ENCODE results near the gene STPG1. TPM values are rescaled to one million over a fixed set of nuclear protein-coding genes. Genes with fewer than 3 reads are reported as not detected.

Gene STPG1
- polyA plus RNA-seq, 5 donors, result 7.4 to 11.0 (median 8.9) TPM

DNA sequence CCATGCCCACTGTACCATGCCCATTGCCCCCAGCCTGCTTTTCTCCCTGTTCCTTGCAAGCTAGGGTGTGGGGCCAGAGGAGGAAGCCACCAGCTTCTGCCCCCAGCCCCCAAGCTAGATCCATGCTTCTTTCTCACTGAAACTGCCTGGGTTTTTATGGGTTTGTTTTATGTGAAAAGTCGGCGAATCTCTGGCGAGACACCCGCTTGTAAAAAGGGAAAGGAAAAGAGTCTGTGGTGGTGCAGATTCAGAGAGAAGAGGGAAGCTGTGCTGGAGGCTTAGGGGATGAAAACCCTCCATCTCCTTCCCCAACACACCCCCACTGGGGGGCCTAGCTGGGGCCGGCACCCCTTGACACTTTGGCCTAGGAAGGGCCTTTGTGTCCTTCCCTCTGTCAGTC lies 68.2 kb downstream of the STPG1 start:
- no peak for DNase-seq

DNA sequence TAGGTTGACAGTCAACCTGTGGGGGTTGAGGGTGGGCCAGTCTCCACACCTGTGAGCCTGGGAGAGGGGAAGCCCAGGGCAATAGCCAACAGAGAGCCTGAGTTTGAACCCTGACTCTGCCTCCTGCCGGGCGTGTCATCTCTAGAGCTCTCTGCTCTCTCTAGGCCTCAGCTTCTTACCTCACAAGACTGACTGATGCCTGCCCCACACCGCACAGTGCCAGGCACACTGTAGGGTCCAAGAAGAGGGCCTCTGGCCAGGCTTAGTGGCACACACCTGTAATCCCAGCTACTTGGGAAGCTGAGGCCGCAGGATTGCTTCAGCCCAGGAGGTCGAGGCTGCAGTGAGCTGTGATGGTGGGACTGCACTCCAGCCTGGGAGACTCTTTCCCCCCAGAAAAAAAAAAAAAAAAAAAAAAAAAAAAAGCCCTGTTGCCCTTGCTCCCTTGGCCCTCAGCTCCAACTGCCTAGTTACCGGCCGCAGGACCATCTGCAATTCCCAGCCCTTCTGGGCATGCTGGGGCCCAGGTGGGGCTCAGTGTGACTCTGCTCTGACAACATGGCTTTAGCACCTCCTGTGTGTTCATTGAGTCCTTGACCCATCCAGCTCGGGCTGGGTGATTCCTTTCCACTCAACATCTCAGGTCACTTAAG lies 69.4 kb downstream of the STPG1 start:
- DNase-seq, result no peak

DNA sequence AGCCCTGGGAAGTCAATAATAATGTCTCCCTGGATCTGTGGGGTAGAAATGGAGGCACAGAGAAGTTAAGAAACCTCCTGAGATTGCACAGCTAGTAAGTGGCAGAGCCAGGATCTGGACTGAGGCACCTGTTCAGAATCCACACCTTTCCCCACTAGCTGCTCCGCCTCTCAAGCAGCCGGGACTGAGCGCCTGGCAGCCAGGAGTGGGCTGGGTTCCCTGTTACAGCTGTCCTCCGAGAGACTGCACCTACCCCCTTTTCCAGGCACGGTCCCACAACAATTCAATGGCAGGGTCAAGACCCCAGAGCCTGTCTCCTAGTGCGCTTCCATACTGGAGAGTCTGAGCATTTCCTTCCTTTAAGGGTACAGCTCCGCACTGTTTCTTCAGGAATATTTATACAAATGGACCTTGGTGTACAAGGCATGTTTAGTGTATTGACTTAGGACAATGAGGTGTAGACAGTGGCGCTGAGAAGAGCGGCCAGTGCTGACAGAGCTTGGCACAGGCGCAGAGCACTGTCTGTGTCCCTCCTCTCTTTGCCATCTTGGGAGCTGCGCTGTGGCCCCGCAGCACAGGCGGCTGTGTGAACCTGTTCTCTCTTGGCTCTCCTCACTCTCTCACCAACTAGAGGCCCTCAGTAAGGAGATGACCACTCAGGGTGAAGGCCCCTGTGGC lies 70.0 kb downstream of the STPG1 start:
- DNase-seq, result no peak

DNA sequence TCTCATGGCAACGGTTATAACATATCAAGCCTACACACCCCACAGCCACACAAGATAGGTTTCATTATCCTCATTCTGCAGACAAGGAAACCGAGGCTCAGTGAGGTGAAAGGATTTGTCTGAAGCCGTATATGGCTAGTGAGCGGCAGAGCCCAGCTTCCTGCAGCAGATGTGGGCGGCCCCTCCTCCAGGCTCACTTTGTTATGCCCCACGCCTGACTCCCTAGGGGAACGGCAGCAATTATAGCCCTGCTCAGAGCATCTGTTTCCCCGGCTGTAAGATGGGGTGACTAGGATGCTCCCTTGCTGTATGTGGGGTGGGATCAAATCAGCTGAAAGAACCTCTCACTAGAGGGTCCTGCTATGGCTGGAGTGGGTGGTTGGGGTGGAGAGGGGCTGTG lies 72.3 kb downstream of the STPG1 start:
- no peak for DNase-seq

DNA sequence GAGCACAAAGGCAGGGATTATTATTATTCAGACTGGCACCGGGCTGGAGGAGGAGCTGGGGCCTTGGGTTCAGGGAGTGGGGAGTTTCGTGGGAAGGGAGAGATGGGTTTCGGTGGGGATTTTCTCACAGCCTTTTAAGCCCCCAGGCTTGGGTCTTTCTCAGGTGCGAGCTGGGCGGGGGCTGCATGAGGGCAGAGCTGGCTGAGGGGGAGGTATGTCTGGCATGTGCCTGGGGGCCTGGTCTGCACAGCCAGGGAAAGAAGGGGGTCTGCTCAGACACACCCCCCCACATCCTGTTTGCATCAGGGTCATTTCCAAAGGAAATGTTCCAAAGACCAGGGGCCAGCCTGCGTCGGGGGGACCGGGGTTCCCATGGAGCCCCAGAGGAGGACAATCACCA lies 72.8 kb downstream of the STPG1 start:
- no peak for DNase-seq

DNA sequence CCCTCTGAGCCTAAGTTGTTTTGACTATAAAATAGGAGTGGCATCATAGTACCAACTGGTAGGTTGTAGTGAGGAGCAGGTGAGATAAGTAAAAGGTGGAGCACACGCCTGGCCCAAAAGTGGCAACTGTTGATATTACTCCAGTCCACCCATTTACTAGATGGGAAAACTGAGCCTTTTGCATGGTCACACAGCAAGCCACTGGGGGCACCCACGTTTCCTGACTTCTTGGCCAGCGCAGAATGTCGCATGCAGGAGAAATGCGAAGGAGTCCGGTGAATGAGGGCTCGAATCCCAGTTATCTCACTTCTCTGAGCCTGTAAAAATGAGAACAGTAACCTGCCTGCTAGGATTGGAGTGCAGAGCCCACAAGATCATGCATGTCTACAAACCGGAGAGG lies 73.6 kb downstream of the STPG1 start:
- DNase-seq, result no peak

DNA sequence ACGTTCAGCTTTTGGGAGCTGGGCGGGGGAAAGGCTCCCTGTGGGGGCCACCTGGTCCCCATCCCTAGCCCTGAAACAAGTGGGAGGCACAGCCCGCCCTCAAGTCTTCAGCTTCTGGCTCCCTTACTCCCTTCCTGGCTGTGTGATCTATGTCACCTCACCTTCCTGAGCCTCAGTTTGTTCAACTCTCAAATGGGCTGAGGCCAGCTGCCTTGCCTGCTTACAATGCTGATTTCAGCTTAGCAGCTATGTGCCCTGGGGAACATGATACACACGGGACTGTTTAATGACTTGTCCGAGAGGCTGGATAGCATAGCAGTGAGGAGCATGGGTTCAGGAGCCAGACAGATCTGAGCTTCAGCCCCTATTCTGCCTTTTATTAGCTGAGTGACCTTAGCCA lies 75.1 kb downstream of the STPG1 start:
- no peak for DNase-seq

DNA sequence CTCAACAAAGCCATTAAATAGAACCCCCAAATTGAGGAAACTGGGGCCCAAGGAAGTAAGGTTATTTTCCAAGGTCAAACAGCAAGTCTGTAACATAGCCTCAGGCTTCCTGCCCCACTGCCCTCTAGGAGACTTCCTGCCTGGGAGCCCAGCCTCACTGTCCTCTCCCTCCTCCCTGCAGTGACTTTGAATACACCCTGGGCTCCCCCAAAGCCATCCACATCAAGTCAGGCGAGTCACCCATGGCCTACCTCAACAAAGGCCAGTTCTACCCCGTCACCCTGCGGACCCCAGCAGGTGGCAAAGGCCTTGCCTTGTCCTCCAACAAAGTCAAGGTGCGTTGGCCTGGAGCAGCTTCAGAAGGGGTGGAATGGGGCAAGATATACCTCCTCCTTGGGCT lies 76.1 kb downstream of the STPG1 start:
- DNase-seq, result no peak

DNA sequence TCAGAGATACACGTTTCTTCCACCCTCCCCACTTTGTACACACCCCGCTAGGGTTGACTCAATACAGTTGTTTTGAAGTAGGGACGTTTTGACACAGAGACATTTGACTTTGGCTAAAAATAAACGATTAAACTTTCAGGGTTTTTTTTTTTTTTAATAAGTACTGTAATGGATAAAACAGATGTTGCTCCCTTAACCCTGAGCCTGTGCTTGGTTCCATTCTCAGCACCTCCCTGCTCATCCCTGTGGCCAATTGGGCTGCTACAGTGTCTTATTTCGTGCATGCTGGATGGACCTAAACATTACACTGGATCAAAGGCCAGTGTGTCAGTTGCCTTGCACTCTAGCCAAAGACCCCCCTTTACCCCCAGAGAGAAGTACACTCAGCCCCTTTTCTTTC lies 77.5 kb downstream of the STPG1 start:
- DNase-seq, result no peak

DNA sequence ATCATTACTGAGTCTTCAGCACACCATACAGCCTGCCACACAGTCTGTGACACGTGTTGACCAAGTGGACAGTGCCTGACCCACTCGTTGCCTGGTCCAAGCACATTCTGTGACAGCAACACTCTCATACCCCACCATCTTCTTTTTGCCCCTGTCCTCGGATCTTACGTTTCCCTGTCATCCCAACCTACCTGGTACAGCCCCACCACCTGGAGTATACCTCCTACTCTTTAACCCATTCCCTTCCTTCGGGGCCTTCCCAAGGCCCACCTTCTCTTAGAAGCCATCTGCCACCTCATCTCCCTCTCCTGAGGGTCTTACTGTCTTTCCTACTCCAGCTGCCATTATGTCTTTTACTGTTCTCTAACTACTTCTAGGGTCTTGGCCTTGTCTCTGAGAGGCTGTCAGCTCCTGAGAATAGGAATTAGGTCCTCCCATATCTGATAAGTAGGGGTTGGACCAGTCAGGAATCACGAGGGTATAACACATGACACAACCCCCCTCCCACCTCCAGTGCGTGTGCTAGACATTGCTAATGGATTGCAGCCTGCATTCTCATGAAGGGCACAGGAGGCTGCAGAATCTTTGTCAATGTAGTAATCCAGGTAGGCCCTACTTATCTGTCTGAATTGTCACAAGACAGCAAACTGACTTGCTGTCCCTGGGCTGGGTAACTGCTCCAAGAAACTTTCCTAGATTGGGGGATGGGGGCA lies 81.5 kb downstream of the STPG1 start:
- DNase-seq, result no peak

DNA sequence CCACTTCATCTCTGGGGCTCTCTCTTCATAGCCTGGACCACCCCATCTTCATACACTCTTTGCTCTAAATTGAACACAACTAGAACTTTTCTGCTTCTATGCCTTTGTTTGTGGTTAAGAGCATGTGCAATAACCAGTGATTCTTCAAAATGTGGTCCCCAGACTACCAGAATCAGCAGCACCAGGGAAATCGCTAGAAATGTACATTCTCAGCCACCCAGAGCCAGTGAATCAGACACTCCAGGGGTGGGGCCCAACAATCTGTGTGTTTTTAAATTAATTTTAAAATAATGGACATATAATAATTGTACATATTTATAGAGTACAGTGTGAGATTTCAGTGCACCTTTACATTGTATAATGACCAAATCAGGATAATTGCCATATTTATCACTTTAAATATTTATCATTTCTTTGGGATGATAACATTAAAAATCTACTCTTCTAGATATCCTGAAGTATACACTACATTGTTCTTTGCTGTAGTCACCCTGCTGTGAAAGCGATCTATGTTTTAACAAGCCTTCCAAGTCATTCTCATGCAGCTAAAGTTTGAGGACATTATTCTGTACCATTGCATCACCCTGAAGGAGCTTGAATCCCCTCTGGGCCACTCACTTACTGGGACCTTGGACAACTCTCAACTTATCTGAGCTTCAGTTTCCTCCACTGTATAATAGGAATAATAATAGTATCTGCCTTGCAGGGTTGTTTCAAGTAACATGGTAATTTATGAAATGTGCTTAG lies 83.6 kb downstream of the STPG1 start:
- DNase-seq, result no peak

DNA sequence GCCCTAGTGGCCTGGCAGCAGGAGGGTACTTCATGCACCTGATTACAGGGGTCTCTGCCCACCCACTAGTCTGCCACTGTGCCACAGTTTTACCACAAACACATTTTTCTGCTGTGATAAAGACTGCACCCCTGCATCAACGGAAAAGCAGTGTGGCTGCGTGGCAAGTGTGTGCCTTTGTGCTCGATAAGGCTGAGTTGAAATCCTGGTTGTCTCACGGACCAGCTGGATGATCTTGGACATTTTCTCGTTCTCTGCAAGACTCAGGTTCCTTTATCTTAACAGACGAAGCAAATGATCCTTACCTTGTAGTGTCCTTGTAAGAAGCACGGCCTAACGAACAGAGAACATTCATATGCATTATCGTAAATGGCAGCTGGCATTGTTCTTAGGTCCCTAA lies 84.3 kb downstream of the STPG1 start:
- DNase-seq, result no peak

DNA sequence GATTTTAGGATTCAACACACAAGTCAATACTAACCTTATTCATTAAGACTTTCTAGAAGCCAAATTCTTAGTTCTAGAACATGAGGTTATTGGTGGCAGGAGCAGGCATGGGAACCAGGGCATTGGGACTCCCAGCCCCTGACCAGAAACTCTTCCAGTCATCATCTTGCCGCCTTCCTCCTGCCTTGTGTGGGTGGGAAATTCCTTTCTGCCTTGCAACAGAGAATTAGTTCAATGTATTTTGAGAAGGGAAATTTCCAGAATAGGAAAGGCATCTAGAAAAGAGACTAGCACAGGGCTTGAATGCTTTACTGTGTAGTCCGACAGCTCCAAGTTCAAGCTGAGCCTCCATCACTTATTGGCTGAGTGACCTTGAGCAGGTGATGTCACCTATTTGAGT lies 85.7 kb downstream of the STPG1 start:
- no peak for DNase-seq

DNA sequence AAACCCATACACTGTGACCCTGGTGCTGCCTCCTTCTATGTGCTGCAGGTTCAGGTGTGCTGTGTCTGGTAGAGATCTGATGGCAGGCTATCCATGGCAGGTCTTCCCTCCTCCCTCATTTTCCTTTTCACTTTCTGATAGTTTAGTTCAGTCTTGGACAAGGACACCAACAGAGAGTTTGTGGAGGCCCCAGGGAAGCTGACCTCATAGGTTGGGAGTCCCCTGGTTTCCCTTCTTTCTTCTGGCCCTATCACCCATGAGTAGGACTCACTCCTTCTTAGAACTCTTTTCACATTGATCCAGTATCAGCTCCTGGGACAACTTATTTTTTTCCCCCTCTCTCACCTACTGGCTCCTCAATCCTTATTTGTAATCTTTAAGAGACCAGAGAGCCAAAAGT lies 86.1 kb downstream of the STPG1 start:
- no peak for DNase-seq

DNA sequence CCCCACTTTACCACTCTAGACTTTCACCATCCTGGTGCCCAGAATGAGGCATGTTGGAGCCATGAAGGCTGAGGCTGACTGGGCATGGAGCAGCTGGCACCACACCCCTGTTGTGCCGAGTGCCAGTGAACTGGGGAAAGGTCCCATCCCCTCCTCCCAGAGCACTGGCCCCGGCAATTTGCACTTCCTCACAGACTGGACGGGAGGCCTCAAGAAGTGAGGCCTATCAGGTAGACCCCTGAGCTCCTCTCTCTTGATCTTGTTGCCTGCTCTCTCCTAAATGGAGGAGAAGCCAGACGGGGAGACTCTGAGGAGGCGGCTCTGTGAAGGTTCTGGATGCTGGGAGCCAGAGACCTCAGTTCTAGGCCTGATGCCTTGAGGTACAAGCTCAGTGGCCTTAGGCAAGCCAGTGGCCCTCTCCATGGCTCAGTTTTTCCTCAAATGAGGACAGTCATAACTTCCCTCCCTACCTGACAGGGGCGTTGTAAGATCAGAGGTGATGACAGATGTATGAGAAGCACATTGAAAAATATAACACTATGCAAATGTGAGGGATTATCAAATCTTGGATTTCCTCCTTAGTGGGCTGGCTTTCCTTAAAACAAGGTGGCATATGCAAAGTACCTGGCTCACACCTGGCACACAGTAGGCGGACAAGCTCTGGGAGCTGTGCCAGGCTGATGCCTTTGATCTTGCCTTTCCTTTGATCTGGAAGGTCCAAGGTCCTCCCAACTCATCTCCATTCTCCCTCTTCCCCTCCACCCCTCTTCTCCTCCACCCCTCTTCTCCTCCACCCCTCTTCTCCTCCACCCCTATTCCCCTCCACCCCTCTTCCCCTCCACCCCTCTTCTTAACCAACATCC lies 87.8 kb downstream of the STPG1 start:
- no peak for DNase-seq

DNA sequence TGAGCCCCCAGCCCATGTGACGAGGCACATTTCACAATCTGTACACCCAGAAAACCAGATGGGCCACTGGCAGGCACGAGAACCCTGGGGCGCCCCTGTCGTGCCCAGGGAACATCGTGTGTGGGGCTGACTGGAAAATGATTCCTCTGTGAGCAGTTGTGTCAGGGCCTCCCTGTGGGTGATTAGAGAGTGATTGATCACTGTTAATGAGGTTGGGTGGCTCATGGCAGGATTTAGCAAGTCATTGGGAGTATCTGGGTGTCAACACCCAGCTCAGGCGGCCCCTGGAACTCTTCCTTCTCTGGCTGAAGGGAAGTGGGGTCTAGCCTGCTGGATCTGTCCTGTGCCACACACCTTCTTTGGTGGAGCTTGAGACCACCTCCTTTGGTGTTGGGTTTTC lies 88.7 kb downstream of the STPG1 start:
- DNase-seq, result no peak

DNA sequence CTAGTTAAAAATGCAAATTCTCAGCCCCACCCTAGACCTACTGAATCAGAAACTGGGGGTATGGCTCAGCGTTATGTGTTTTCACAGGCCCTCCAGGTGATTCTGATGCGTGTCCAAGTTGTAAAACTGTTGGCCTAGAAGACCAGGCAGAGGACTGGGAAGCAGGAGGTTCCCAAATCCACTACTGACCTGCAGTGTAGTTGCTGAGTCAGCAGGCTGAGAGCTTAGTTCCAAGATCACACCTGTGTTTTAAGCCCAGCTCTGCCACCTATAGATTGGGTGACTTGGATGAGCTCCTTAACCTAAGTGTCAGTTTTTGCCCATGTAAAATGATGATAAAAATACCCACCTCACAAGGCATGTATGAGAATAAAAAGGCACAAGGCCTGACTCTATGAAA lies 90.3 kb downstream of the STPG1 start:
- no peak for DNase-seq

DNA sequence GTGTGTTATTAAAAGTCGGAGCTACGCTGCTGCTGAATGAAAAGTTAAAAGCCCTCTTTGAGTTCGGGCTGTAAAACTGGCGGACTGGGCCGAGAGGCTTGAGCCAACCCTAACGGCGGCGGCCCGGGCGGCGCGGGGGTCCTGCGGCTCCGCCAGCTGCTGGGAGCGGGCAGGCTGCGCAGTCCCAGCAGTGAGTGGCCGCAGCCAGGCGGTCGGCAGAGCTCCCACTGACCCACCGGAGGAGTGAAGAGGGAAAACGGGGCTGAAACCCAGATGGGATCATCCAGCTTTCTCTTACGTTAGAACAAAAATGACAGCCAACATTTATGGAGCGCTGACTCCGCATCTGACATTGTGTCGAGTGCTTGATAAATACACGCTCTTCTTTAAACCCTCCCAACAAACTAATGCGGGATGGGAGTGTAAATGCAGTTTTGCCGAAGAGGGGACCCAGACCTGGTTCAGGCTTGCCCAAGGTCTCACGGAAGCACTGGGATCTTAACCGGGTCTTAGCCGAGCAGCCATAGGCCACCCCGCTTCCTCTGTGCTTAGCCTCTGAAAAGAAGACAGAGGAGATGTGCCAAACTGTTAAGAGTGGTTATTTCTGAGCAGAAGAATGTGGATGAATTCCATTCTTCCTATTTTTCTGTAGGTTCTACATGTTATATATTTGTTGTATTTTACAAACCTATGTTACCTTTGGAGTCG lies 91.0 kb downstream of the STPG1 start:
- DNase-seq, result peak; percentile 35 to 45

DNA sequence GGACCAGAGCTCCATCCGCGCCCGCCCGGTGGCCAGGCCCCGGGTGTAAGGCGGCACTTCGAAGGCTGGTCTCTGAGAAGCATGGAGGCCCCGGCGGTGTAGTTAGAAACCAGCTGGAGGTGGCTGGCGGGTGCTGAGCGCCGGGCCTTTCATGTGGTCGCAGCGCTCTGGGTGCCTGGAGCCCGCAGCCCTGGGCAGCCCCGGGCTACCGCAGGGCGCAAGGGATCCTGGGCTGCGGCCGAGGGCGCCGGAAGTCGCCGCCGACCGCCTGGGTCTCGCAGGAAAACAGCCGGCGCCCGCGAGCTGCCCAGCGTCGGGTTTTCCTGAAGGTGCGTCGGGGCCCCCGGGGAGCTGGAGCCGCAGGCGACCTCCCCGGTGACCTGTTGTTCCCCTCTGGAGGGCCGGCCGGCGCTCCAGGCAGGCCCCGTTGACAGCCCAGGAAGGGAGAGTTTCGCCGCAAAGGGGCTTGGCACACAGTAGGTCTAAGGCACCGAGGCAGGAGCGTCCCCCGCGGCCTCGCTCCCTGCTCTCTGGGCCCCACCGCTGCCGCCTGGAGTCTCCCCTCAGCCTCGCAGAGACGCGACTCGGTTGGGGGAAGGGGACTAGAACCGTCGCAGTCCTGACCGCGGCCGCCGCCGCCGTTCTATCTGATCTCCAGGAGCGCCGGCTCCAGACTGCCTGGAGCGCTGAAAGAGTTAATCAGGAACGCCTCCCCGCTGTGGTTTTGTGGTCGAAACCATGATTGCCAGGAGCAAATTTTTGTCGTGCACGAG lies 91.7 kb downstream of the STPG1 start:
- DNase-seq, result no peak

DNA sequence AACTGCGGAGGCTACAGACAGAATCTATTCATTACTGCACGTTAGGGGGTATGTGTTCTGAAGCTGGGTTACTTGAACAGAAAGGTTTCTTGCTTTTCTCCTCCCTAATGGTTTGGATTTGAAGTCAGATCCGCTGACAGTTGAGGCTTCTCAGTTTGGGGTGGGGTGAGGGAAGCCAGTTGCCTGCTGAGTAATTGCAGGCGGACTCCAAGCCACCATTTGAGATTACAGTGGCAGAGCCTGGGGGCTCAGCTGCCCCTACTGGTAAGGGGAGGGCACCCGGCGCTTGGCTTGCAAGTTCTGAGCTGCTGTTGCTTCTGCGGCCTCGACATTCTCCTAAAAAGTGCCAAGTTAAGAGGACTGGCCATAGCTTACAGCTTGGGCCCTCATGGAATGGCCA lies 92.5 kb downstream of the STPG1 start:
- DNase-seq, result no peak
